Measurements from ENCODE around the gene NLN.
"Not testable (repeated sequence)": the region's sequence is repeated elsewhere in the genome, so short reads cannot be mapped to it uniquely, and the experiment has no call there.

The NLN gene

GRCh38 chr5:65728218-65728617 lies 6.2 kb downstream of the NLN start:
- no peak for ATAC-seq
- TF ChIP-seq TCF4 (CRISPR knock-in tag; IDR thresholded peaks at IDR 0.05; ENCODE audit: borderline replicate concordance) (no peak), ZFP30 (CRISPR knock-in tag; IDR thresholded peaks at IDR 0.05) (no peak), POU6F1 (CRISPR knock-in tag; IDR thresholded peaks at IDR 0.05; ENCODE audit: borderline replicate concordance, low read depth) (no peak), PPARA (CRISPR knock-in tag; IDR thresholded peaks at IDR 0.05; ENCODE audit: borderline replicate concordance) (no peak), OSR1 (CRISPR knock-in tag; IDR thresholded peaks at IDR 0.05) (no peak), ARNTL (CRISPR knock-in tag; IDR thresholded peaks at IDR 0.05; ENCODE audit: borderline replicate concordance, low read depth) (no peak), BACH2 (CRISPR knock-in tag; IDR thresholded peaks at IDR 0.05; ENCODE audit: borderline replicate concordance) (no peak), ZNF8 (CRISPR knock-in tag; IDR thresholded peaks at IDR 0.05) (no peak), TSHZ2 (CRISPR knock-in tag; IDR thresholded peaks at IDR 0.05) (no peak), CSRNP3 (CRISPR knock-in tag; IDR thresholded peaks at IDR 0.05) (no peak), ZFP3 (CRISPR knock-in tag; IDR thresholded peaks at IDR 0.05) (no peak), ZNF565 (CRISPR knock-in tag; conservative IDR thresholded peaks at IDR 0.05; ENCODE audit: low read depth) (no peak), TOX (CRISPR knock-in tag; IDR thresholded peaks at IDR 0.05; ENCODE audit: borderline replicate concordance) (no peak), GLIS3 (CRISPR knock-in tag; IDR thresholded peaks at IDR 0.05) (no peak), CREB5 (CRISPR knock-in tag; IDR thresholded peaks at IDR 0.05; ENCODE audit: low read depth) (no peak), ISL1 (CRISPR knock-in tag; IDR thresholded peaks at IDR 0.05) (no peak), ESRRG (CRISPR knock-in tag; IDR thresholded peaks at IDR 0.05) (no peak), CSDC2 (CRISPR knock-in tag; IDR thresholded peaks at IDR 0.05) (no peak), RARB (CRISPR knock-in tag; IDR thresholded peaks at IDR 0.05) (no peak), ZC3H10 (CRISPR knock-in tag; IDR thresholded peaks at IDR 0.05) (no peak)

GRCh38 chr5:65730910-65731309 lies 8.9 kb downstream of the NLN start:
- no peak for ATAC-seq
- TF ChIP-seq SNAI2 (CRISPR knock-in tag; IDR thresholded peaks at IDR 0.05) (no peak), ZNF8 (CRISPR knock-in tag; IDR thresholded peaks at IDR 0.05) (no peak), ZC3H10 (CRISPR knock-in tag; IDR thresholded peaks at IDR 0.05) (no peak), TSHZ2 (CRISPR knock-in tag; IDR thresholded peaks at IDR 0.05) (no peak)

- ATAC-seq: not testable (repeated sequence)
Measured at GRCh38 chr5:65732046-65732445, 10.0 kb downstream of the NLN start.

GRCh38 chr5:65734196-65734775 lies 12.3 kb downstream of the NLN start:
- ATAC-seq: not testable (repeated sequence)
